Subcutaneous abdominal adipose tissue (tissue), 5 donors: ENCODE data around the gene SLC15A1.

Experiments used
- H3K27ac ChIP-seq: one replicate; pipeline ENCODE4 v1.7.0; 2013; ENCODE audit warnings: low read depth, mild to moderate bottlenecking, inconsistent platforms, low read length, moderate library complexity
- H3K27me3 ChIP-seq, 5 donors: one replicate each; pipeline ENCODE4 v1.7.0; 2013; ENCODE audit warnings: low read length in 5 of 5, inconsistent platforms in 1 of 5; ENCODE audit not compliant: control insufficient read depth in 5 of 5, insufficient read depth in 4 of 5
- H3K36me3 ChIP-seq, 5 donors: one replicate each; pipeline ENCODE4 v1.7.0; 2013; ENCODE audit warnings: low read length in 5 of 5; ENCODE audit not compliant: control insufficient read depth in 5 of 5, insufficient read depth in 5 of 5
- H3K4me1 ChIP-seq, 5 donors: one replicate each; pipeline ENCODE4 v1.7.0; 2013; ENCODE audit warnings: low read length in 5 of 5, mild to moderate bottlenecking in 3 of 5, moderate library complexity in 1 of 5; ENCODE audit not compliant: control insufficient read depth in 5 of 5, insufficient read depth in 5 of 5
- H3K4me3 ChIP-seq, 5 donors: one replicate each; pipeline ENCODE4 v1.7.0; 2013; ENCODE audit warnings: low read length in 5 of 5, low read depth in 1 of 5
- H3K9ac ChIP-seq, 5 donors: one replicate each; pipeline ENCODE4 v1.7.0; 2013; ENCODE audit warnings: low read length in 5 of 5, mild to moderate bottlenecking in 4 of 5, moderate library complexity in 3 of 5
- H3K9me3 ChIP-seq, 5 donors: one replicate each; pipeline ENCODE4 v1.7.0; 2013; ENCODE audit warnings: low read length in 5 of 5; ENCODE audit not compliant: control insufficient read depth in 5 of 5
- donor health status: healthy.
- donor health status: healthy.
- donor health status: healthy.
- donor health status: healthy.
- donor health status: healthy.

Gene SLC15A1

GRCh38 chr13:98781905-98782304 is 29.4 kb upstream of the SLC15A1 start:
- no peak overlapping the region for H3K27ac ChIP-seq
- no peaks in the 10 kb centered on the region for H3K36me3 ChIP-seq
- H3K27me3 ChIP-seq, result peaks cover 0 to 5% (median 0%) of the 10 kb centered on the region in 5 donors
- H3K9ac ChIP-seq, result no peak overlapping the region
- H3K4me3 ChIP-seq, result no peak overlapping the region
- H3K4me1 ChIP-seq, result no peaks in the 10 kb centered on the region
- H3K9me3 ChIP-seq, result peaks cover 0 to 3% (median 0%) of the 10 kb centered on the region in 5 donors

GRCh38 chr13:98781470-98781869 is 29.0 kb upstream of the SLC15A1 start:
- H3K9me3 ChIP-seq, result peaks cover 0 to 3% (median 0%) of the 10 kb centered on the region in 5 donors
- no peak overlapping the region for H3K9ac ChIP-seq
- no peaks in the 10 kb centered on the region for H3K4me1 ChIP-seq
- H3K27me3 ChIP-seq, result peaks cover 0 to 5% (median 0%) of the 10 kb centered on the region in 5 donors
- no peaks in the 10 kb centered on the region for H3K36me3 ChIP-seq
- H3K27ac ChIP-seq, result no peak overlapping the region
- no peak overlapping the region for H3K4me3 ChIP-seq

- Histone ChIP-seq H3K36me3 (no peaks in the 10 kb centered on the region), H3K9me3 (peaks cover 0 to 3% (median 0%) of the 10 kb centered on the region in 5 donors), H3K27me3 (peaks cover 0 to 5% (median 0%) of the 10 kb centered on the region in 5 donors), H3K9ac (no peak overlapping the region), H3K27ac (no peak overlapping the region), H3K4me1 (no peaks in the 10 kb centered on the region), H3K4me3 (no peak overlapping the region)
Observed at GRCh38 chr13:98781045-98781444, 28.6 kb upstream of the SLC15A1 start.

GRCh38 chr13:98780451-98780850 is 28.0 kb upstream of the SLC15A1 start:
- peaks cover 0 to 3% (median 0%) of the 10 kb centered on the region in 5 donors for H3K9me3 ChIP-seq
- H3K27ac ChIP-seq, result no peak overlapping the region
- no peak overlapping the region for H3K4me3 ChIP-seq
- peaks cover 0 to 5% (median 0%) of the 10 kb centered on the region in 5 donors for H3K27me3 ChIP-seq
- no peaks in the 10 kb centered on the region for H3K4me1 ChIP-seq
- no peaks in the 10 kb centered on the region for H3K36me3 ChIP-seq
- H3K9ac ChIP-seq, result no peak overlapping the region

DNA sequence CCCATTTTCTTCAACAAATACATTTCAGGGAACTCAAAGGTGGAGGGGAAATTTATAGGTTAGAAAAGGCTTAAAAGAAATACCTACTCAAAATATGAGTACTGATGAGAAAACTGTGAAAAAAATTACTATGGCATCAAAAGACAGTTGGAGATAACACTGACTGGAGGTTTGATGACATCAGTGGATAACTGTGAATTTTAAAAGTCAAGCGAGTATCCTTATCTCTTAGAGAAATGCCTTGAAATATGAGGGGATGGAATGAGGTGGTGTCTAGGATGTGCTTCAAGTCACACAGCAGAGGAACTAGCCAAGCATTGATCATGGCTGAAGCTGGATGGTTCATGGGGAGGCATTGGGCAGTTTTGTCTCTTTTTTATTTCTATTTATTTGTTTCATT is 27.2 kb upstream of the SLC15A1 start:
- Histone ChIP-seq H3K9ac (no peak overlapping the region), H3K27me3 (peaks cover 0 to 5% (median 0%) of the 10 kb centered on the region in 5 donors)

GRCh38 chr13:98778749-98779148 is 26.3 kb upstream of the SLC15A1 start:
- Histone ChIP-seq H3K9me3 (peaks cover 0 to 3% (median 0%) of the 10 kb centered on the region in 5 donors), H3K27ac (no peak overlapping the region), H3K4me3 (no peak overlapping the region), H3K9ac (no peak overlapping the region), H3K4me1 (no peaks in the 10 kb centered on the region), H3K27me3 (peaks cover 0 to 5% (median 0%) of the 10 kb centered on the region in 5 donors), H3K36me3 (no peaks in the 10 kb centered on the region)

More for the DNA sequence above, 27.2 kb upstream of the SLC15A1 start:
- Histone ChIP-seq H3K9me3 (peaks cover 0 to 3% (median 0%) of the 10 kb centered on the region in 5 donors), H3K4me1 (no peaks in the 10 kb centered on the region), H3K36me3 (no peaks in the 10 kb centered on the region), H3K27ac (no peak overlapping the region), H3K4me3 (no peak overlapping the region)

GRCh38 chr13:98776644-98777043 is 24.2 kb upstream of the SLC15A1 start:
- H3K4me3 ChIP-seq, result no peak overlapping the region
- no peak overlapping the region for H3K27ac ChIP-seq
- H3K4me1 ChIP-seq, result no peaks in the 10 kb centered on the region
- no peak overlapping the region for H3K9ac ChIP-seq
- H3K9me3 ChIP-seq, result no peaks in the 10 kb centered on the region
- peaks cover 0 to 3% (median 0%) of the 10 kb centered on the region in 5 donors for H3K27me3 ChIP-seq
- H3K36me3 ChIP-seq, result no peaks in the 10 kb centered on the region

- Histone ChIP-seq H3K4me1 (no peaks in the 10 kb centered on the region), H3K9me3 (no peaks in the 10 kb centered on the region), H3K36me3 (no peaks in the 10 kb centered on the region), H3K27ac (no peak overlapping the region), H3K9ac (no peak overlapping the region), H3K27me3 (no peaks in the 10 kb centered on the region), H3K4me3 (no peak overlapping the region)
Observed at GRCh38 chr13:98775844-98776598, 23.5 kb upstream of the SLC15A1 start.

DNA sequence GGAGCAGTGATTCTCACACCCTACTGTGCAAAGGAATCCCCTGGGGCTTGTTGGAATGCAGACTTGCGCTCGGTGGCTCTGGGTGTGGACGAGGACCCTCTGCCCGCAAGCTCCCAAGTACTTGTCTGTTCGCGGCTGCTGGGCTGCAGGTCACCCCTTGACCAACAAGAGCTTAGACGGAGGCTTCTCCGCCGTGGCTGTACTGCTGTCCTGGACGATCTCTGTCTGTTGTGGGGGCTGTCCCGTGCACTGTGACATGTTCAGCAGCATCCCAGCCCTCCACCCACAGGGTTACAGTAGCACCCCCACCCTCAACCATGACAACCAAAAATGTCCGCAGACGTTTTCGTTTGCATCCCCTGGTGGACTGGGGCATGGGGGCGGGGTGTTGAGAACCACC is 22.9 kb upstream of the SLC15A1 start:
- Histone ChIP-seq H3K9ac (no peak overlapping the region), H3K27me3 (no peaks in the 10 kb centered on the region), H3K27ac (no peak overlapping the region), H3K36me3 (no peaks in the 10 kb centered on the region), H3K4me3 (no peak overlapping the region), H3K9me3 (no peaks in the 10 kb centered on the region), H3K4me1 (no peaks in the 10 kb centered on the region)

GRCh38 chr13:98774776-98775175 is 22.3 kb upstream of the SLC15A1 start:
- Histone ChIP-seq H3K27ac (no peak overlapping the region), H3K4me1 (no peaks in the 10 kb centered on the region), H3K9me3 (no peaks in the 10 kb centered on the region), H3K36me3 (no peaks in the 10 kb centered on the region), H3K27me3 (no peaks in the 10 kb centered on the region), H3K4me3 (no peak overlapping the region), H3K9ac (no peak overlapping the region)
